ENCODE data around the gene DAP. TPM values are rescaled to one million over a fixed set of nuclear protein-coding genes. Genes with fewer than 3 reads are reported as not detected.

The DAP gene
- total and polyA plus RNA-seq, 2 experiments from 2014 or later, result 52.9 to 255 TPM

DNA sequence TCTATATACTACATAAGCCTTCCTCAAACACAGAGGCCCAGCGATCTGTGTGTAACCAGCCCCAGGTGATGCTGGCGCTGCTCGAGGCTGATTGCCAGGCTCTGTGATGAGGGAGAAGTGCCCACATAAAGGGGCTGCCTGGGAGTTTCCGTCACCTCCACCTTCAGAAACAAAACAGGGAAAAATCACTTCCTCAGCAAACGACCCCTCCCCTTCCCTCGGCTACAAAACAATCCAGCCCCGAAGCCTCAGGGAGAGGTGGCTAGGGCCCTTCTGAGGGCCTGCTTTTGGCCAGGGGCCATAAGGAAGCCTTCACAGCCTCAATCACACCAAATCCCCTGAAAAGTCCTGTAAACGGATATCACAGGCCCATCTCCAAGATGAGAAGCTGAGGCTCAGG is 51.1 kb downstream of the DAP start:
- Histone ChIP-seq H3K9me3 (ENCODE audit: low read depth) (no peaks in the 10 kb centered on the region), H4K20me1 (ENCODE audit: insufficient read depth) (no peaks in the 10 kb centered on the region; the same call in 1 of the 2 replicates), H3K9ac (no peak overlapping the region), H3K27me3 (replicated peaks; ENCODE audit: insufficient read depth) (no peaks in the 10 kb centered on the region), H3K27ac (no peak overlapping the region), H3K4me3 (no peak overlapping the region), H3K9me2 (ENCODE audit: insufficient read depth) (no peaks in the 10 kb centered on the region), H2AFZ (no peak overlapping the region), H3K36me3 (ENCODE audit: low read depth) (no peaks in the 10 kb centered on the region; the same call in 1 of the 2 replicates), H3K4me2 (ENCODE audit: unreplicated experiment) (no peak overlapping the region), H3F3A (ENCODE audit: insufficient read depth) (peaks cover 41% of the 10 kb centered on the region), H3K79me2 (ENCODE audit: insufficient read depth) (peaks cover 55% of the 10 kb centered on the region), H3K4me1 (ENCODE audit: insufficient read depth) (peaks cover 34% of the 10 kb centered on the region)
- DNase-seq, result no peak
- WGBS, 2 experiments (ENCODE audit: low coverage in 1 of 2, low lambda C conversion rate in 2 of 2, missing lambda C conversion rate in 2 of 2), result 95 to 96% methylated on average over 8 of the region's 8 CpGs
- in situ Hi-C loops (cut with MboI), result no loop called here
- no peak for TF ChIP-seq EZH2 (IDR thresholded peaks at IDR 0.05; ENCODE audit: insufficient read depth, poor library complexity, severe bottlenecking)
- TF ChIP-seq EZH2phosphoT487 (IDR thresholded peaks at IDR 0.05; ENCODE audit: insufficient read depth, low read depth), result no peak

DNA sequence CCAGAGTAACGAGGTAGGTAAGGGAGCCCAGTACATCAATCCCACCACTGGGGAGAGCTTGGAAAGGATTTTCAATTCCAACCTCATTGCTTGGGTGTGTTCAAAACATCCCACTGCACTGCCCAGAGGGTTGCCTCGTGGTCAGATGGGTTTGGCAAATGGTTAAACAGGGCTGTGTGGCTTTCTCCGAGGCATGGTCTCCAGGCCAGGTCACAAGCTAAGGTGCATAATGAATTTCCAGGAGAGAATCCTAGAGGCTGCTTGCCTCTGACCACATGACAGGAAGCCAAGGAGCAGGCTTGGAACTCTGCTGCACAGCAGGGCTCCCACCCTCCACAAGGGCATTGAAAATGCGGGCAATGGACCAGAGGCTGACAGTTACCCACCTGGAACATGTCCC is 51.6 kb downstream of the DAP start:
- in situ Hi-C loops (cut with MboI), result no loop called here
- Histone ChIP-seq H3K27ac (no peak overlapping the region), H3F3A (ENCODE audit: insufficient read depth) (peaks cover 41% of the 10 kb centered on the region), H2AFZ (no peak overlapping the region), H3K27me3 (replicated peaks; ENCODE audit: insufficient read depth) (no peaks in the 10 kb centered on the region), H3K9me3 (ENCODE audit: low read depth) (no peaks in the 10 kb centered on the region), H3K4me1 (ENCODE audit: insufficient read depth) (peaks cover 39% of the 10 kb centered on the region), H3K4me2 (ENCODE audit: unreplicated experiment) (no peak overlapping the region), H3K79me2 (ENCODE audit: insufficient read depth) (peaks cover 54% of the 10 kb centered on the region), H3K4me3 (no peak overlapping the region), H3K9me2 (ENCODE audit: insufficient read depth) (no peaks in the 10 kb centered on the region), H3K9ac (no peak overlapping the region), H4K20me1 (ENCODE audit: insufficient read depth) (no peaks in the 10 kb centered on the region; the same call in 1 of the 2 replicates), H3K36me3 (ENCODE audit: low read depth) (no peaks in the 10 kb centered on the region)
- no peak for TF ChIP-seq EZH2phosphoT487 (IDR thresholded peaks at IDR 0.05; ENCODE audit: insufficient read depth, low read depth)
- no peak for TF ChIP-seq EZH2 (IDR thresholded peaks at IDR 0.05; ENCODE audit: insufficient read depth, poor library complexity, severe bottlenecking)
- WGBS, 2 experiments (ENCODE audit: low coverage in 1 of 2, low lambda C conversion rate in 2 of 2, missing lambda C conversion rate in 2 of 2), result 93 to 94% methylated on average over 4 of the region's 4 CpGs
- no peak for DNase-seq

DNA sequence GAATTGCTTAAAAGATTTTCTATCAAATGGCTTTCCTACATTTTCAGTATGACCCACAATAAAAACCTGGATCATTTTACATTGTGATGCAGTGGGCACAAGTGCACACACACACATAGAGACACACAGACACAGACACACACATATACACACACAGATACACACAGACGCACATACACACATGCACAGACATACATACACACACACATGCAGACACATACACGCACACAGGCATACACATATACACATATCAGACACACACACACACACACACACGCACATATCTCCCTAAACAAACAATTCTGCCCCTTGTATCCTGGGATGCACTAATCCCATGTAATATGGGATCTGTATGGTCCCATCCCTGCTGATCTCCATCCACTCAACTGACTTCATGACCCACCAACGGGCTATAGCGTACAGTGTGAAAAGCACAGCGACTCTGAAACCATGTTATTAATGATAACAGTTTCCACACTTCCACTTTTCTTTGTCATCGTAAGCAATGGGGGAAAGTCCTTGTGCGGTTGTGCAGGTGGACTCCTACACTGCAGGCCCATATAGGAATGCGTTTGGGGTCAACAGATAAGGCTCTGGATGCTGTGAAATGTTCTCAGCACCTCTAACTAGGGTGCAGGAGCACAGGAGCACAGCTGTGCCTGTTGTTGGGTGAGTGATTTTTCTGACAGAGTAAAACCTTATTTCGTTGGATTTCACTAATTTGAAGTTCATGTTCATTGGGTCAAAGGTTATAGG is 52.7 kb downstream of the DAP start:
- H3K27me3 ChIP-seq (replicated peaks; ENCODE audit: insufficient read depth), result no peaks in the 10 kb centered on the region
- no peaks in the 10 kb centered on the region for H3K9me2 ChIP-seq (ENCODE audit: insufficient read depth)
- no peak overlapping the region for H3K4me3 ChIP-seq
- no peak overlapping the region for H3K9ac ChIP-seq
- TF ChIP-seq EZH2 (IDR thresholded peaks at IDR 0.05; ENCODE audit: insufficient read depth, poor library complexity, severe bottlenecking) (no peak), EZH2phosphoT487 (IDR thresholded peaks at IDR 0.05; ENCODE audit: insufficient read depth, low read depth) (no peak)
- no peaks in the 10 kb centered on the region; the same call in 1 of the 2 replicates for H4K20me1 ChIP-seq (ENCODE audit: insufficient read depth)
- no peaks in the 10 kb centered on the region for H3K9me3 ChIP-seq (ENCODE audit: low read depth)
- 90% methylated on average over 10 of the region's 10 CpGs for WGBS, 2 experiments (ENCODE audit: low coverage in 1 of 2, low lambda C conversion rate in 2 of 2, missing lambda C conversion rate in 2 of 2)
- no peaks in the 10 kb centered on the region for H3K36me3 ChIP-seq (ENCODE audit: low read depth)
- H3F3A ChIP-seq (ENCODE audit: insufficient read depth), result peaks cover 43% of the 10 kb centered on the region
- H3K4me2 ChIP-seq (ENCODE audit: unreplicated experiment), result no peak overlapping the region
- in situ Hi-C loops (cut with MboI), result no loop called here
- H3K79me2 ChIP-seq (ENCODE audit: insufficient read depth), result peaks cover 54% of the 10 kb centered on the region
- DNase-seq, result no peak
- no peak overlapping the region for H3K27ac ChIP-seq
- peaks cover 43% of the 10 kb centered on the region for H3K4me1 ChIP-seq (ENCODE audit: insufficient read depth)
- no peak overlapping the region for H2AFZ ChIP-seq

DNA sequence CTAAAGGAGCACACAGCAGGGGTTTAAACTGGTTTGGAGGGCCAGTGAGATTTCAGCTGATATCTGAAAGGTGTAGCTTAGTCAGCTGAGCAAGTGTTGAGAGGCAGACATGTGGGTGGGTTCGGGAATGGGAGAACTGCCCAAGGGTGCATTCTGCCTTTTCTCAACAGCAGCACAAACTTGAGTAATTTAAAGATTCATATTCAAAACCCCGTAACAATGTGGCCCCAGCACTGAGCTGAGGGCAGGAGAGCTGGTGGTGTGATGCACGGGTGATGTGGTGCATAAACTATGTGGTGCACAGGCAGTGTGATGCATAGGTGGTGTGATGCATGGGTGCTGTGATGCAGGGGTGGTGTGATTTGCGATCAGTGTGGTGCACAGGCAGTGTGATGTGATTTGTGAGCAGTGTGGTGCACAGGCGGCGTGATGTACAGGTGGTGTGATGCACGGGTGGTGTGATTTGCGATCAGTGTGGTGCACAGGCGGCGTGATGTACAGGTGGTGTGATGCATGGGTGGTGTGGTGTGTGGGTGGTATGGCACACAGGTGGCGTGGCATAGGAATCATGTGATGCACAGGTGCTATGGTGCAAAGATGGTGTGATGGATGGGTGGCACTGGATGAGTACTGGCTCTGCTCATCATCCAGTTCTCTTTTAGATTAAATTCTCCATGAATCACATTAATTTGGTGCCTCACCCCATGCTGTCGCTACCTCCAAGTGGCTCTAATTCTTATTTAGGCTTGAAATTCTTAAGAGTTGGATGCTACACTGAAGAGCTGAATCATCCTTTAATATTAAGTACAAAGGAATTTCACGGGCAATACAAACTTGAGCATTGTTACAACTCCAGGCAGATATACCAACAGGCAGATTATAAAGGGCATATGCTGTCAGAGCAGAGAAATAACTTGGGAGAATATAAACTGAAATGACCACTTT is 53.6 kb downstream of the DAP start:
- Histone ChIP-seq H4K20me1 (ENCODE audit: insufficient read depth) (no peaks in the 10 kb centered on the region; the same call in 1 of the 2 replicates), H3K27me3 (replicated peaks; ENCODE audit: insufficient read depth) (no peaks in the 10 kb centered on the region), H3K9me3 (ENCODE audit: low read depth) (no peaks in the 10 kb centered on the region), H3F3A (ENCODE audit: insufficient read depth) (peaks cover 51% of the 10 kb centered on the region), H3K4me1 (ENCODE audit: insufficient read depth) (peaks cover 52% of the 10 kb centered on the region), H3K4me3 (no peak overlapping the region), H3K79me2 (ENCODE audit: insufficient read depth) (peaks cover 54% of the 10 kb centered on the region), H3K9me2 (ENCODE audit: insufficient read depth) (no peaks in the 10 kb centered on the region), H3K9ac (no peak overlapping the region), H2AFZ (no peak overlapping the region), H3K27ac (peak overlapping the region; percentile 34; the same call in 1 of the 2 replicates), H3K4me2 (ENCODE audit: unreplicated experiment) (no peak overlapping the region), H3K36me3 (ENCODE audit: low read depth) (no peaks in the 10 kb centered on the region)
- TF ChIP-seq EZH2 (IDR thresholded peaks at IDR 0.05; ENCODE audit: insufficient read depth, poor library complexity, severe bottlenecking), result no peak
- peak; percentile 81 for DNase-seq
- in situ Hi-C loops (cut with MboI), result no loop called here
- WGBS, 2 experiments (ENCODE audit: low coverage in 1 of 2, low lambda C conversion rate in 2 of 2, missing lambda C conversion rate in 2 of 2), result 62 to 63% methylated on average over 13 of the region's 13 CpGs

All from GM23248 (cell line).